Dendritic cell treated with granulocyte-macrophage colony-stimulating factor and Interleukin-4, amounts not matched to agents 40 ng/mL and 50 ng/mL, for 4 days (primary cell): ENCODE results near the gene KCTD11.

Experiments
- H3K27ac Mint-ChIP-seq: one replicate; pipeline ENCODE4 v1.8.0; 2022; ENCODE audit warnings: mild to moderate bottlenecking, mixed read lengths
- H3K27me3 Mint-ChIP-seq: one replicate; pipeline ENCODE4 v1.8.0; 2022; ENCODE audit warnings: mild to moderate bottlenecking, mixed read lengths
- H3K36me3 Mint-ChIP-seq: one replicate; pipeline ENCODE4 v1.8.0; 2022; ENCODE audit warnings: low read depth, mixed read lengths
- H3K4me1 Mint-ChIP-seq: one replicate; pipeline ENCODE4 v1.8.0; 2022; ENCODE audit warnings: low read depth, mixed read lengths
- H3K4me3 Mint-ChIP-seq: one replicate; pipeline ENCODE4 v1.8.0; 2022; ENCODE audit warnings: mild to moderate bottlenecking, moderate library complexity, mixed read lengths
- H3K9me3 Mint-ChIP-seq: one replicate; pipeline ENCODE4 v1.8.0; 2022; ENCODE audit warnings: mixed read lengths
- intact Hi-C: fragments of 100-400 bp; cut with micrococcal nuclease; formaldehyde crosslinking; loops from one replicate; pipeline ENCODE4 v1.15.0; 2022

The KCTD11 gene

DNA sequence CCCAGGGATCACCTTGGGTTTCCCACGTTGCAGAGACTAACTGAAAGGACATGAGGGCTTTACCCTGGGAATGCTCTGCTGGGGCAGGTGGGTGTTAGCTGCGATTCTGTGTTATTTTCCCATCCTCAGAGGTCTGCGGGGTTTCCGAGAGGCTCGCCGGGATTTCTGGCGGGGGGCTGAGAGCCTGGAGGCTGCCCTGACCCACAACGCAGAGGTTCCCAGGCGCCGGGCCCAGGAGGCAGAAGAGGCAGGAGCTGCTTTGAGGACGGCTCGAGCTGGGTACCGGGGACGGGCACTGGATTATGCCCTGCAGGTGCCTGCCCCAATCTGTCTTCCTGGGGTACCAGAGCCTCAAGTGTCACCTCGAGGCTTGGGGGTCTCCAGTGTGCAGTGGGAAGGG lies 8.7 kb upstream of the KCTD11 start:
- H3K27ac Mint-ChIP-seq = peak overlapping the region; percentile 19
- peaks cover 91% of the 10 kb centered on the region for H3K36me3 Mint-ChIP-seq
- no peaks in the 10 kb centered on the region for H3K9me3 Mint-ChIP-seq

DNA sequence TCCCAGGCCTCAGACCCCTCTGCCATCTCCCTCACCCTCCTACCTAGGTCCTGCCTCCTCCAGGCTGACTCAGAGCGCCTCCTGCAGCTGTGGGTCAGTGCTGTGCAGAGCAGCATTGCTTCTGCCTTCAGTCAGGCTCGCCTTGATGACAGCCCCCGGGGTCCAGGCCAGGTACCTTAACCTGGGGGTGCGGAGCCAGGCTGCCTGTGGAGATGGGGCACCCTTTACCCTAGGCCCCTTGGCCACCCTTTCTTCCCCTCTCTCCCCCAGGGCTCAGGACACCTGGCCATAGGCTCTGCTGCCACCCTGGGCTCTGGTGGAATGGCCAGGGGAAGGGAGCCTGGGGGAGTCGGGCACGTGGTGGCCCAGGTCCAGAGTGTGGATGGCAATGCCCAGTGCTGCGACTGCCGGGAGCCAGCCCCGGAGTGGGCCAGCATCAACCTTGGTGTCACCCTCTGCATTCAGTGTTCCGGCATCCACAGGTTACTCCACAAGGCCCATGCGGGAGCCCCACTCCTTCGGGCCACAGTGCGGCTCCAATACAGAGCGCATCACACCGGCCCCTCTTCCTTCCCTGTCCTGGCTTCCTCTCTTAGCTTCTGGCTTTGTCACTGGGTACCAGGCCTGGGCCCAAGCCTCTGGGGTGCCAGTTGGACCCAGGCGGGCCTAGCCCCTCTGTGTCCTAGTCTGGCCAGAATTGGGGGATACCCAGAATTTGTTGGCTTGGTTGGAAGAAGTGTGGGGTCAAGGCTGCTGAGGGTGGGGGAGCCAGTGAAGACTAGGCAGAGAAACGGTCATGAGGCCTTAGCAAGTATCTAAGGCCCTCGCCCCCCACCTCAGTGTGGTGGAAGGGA lies 5.0 kb upstream of the KCTD11 start:
- Mint-ChIP-seq H3K4me1 (peaks cover 49% of the 10 kb centered on the region), H3K4me3 (no peak overlapping the region), H3K27me3 (no peaks in the 10 kb centered on the region), H3K27ac (no peak overlapping the region), H3K9me3 (no peaks in the 10 kb centered on the region), H3K36me3 (peaks cover 78% of the 10 kb centered on the region)
- intact Hi-C loops = no loop called here

More for the DNA sequence above, 8.7 kb upstream of the KCTD11 start:
- Mint-ChIP-seq H3K27me3 (no peaks in the 10 kb centered on the region), H3K4me1 (peaks cover 26% of the 10 kb centered on the region), H3K4me3 (no peak overlapping the region)
- intact Hi-C loops = no loop called here

DNA sequence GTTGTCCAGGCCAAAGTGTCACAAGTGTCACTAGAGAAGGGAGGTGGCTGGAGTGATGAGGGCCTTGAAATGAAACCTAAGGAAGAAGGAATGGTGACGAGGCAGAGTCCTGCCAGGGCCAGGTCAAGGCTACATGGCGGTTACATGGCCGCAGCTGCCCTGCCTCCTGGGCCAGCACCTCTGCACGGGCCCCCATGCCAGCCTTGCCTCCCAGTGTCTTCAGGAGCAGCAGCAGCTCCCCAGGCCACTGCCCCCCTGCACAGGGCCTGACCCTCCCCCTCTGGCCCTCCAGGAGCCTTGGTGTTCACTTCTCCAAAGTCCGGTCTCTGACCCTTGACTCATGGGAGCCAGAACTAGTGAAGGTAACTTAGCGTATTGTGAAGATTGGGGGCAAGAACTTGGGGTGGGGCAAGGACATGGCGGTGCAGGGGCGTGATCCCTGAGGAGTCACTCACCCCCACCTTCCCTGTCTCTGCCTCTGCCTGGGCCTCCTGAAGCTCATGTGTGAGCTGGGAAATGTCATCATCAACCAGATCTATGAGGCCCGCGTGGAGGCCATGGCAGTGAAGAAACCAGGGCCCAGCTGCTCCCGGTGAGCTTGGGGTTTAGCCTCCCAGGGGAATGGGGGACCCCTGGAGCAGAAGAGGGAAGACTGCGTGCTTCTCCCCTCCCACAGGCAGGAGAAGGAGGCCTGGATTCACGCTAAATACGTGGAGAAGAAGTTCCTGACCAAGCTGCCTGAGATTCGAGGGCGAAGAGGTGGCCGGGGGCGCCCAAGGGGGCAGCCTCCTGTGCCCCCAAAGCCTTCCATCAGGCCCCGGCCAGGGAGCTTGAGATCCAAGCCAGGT lies 4.1 kb upstream of the KCTD11 start:
- Mint-ChIP-seq H3K4me3 (no peak overlapping the region), H3K27ac (no peak overlapping the region), H3K36me3 (peaks cover 78% of the 10 kb centered on the region), H3K4me1 (peaks cover 57% of the 10 kb centered on the region), H3K9me3 (no peaks in the 10 kb centered on the region), H3K27me3 (no peaks in the 10 kb centered on the region)
- intact Hi-C loops = loop anchor here (2.0 kb wide), 1 partner anchor 299 kb away; no protein-coding TSS in a partner anchor

DNA sequence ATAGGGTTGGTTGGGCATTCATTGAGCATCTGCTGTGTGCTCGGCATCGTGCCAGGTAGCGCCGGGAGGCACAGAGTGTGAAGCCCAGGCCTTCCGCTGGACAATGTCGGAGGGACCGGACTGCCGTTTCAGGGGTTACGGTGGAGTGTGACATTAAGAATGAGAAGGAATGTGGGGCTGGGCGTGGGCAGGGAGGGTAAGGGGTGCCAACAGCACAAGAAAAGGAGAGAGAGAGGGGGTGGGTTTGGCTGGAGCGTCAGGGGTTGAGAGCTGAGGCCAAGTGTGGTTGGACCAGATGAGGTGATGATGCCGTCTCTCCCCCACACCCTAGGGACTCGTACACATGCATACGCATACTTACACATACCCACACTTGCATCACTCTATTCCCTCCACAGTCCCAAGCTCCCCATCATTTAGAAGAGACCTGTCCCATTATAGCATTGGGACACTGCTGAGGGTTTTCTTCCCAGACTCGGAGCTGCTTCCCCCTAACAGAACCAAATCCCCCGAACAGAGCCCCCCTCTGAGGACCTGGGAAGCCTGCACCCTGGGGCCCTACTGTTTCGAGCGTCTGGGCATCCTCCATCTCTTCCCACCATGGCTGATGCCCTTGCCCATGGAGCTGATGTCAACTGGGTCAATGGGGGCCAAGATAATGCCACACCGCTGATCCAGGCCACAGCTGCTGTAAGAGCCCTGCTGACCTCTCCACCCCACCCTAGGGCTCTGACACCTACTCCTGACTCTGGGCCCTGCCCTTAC lies 3.3 kb upstream of the KCTD11 start:
- peaks cover 72% of the 10 kb centered on the region for H3K36me3 Mint-ChIP-seq
- intact Hi-C loops = loop anchor here (2.0 kb wide), 1 partner anchor 300 kb away; no protein-coding TSS in a partner anchor
- H3K4me1 Mint-ChIP-seq = peaks cover 58% of the 10 kb centered on the region
- H3K9me3 Mint-ChIP-seq = no peaks in the 10 kb centered on the region
- no peak overlapping the region for H3K4me3 Mint-ChIP-seq
- H3K27me3 Mint-ChIP-seq = no peaks in the 10 kb centered on the region
- H3K27ac Mint-ChIP-seq = no peak overlapping the region

DNA sequence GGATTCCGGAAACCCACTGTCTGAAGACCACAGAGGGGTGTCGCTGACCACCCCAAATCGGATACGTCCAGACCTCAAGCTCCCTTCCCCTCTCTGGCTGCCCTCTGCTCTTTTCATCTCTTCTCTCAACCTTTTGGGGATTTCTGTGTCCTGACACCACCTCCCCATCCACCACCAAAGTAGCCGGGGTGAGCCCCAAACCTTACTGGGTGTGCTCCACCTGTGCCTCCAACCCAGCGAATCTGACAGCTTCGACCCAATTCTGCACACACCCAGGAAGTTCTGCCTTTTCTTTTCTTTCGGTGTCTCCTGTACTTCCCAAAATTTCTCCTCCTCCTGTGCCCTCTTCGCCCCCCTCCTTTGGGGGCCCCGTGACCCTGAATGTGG lies 534 bp downstream of the KCTD11 start:
- Mint-ChIP-seq H3K9me3 (no peaks in the 10 kb centered on the region), H3K27me3 (peaks cover 12% of the 10 kb centered on the region), H3K4me1 (peaks cover 77% of the 10 kb centered on the region), H3K27ac (peak overlapping the region; percentile 84), H3K36me3 (peaks cover 37% of the 10 kb centered on the region), H3K4me3 (peak overlapping the region; percentile 97)
- intact Hi-C loops = loop anchor here (5.0 to 10.0 kb wide), 3 partner anchors 52 to 132 kb away; partner anchors contain the start of genes FGF11, NLGN2, POLR2A and SLC35G6

DNA sequence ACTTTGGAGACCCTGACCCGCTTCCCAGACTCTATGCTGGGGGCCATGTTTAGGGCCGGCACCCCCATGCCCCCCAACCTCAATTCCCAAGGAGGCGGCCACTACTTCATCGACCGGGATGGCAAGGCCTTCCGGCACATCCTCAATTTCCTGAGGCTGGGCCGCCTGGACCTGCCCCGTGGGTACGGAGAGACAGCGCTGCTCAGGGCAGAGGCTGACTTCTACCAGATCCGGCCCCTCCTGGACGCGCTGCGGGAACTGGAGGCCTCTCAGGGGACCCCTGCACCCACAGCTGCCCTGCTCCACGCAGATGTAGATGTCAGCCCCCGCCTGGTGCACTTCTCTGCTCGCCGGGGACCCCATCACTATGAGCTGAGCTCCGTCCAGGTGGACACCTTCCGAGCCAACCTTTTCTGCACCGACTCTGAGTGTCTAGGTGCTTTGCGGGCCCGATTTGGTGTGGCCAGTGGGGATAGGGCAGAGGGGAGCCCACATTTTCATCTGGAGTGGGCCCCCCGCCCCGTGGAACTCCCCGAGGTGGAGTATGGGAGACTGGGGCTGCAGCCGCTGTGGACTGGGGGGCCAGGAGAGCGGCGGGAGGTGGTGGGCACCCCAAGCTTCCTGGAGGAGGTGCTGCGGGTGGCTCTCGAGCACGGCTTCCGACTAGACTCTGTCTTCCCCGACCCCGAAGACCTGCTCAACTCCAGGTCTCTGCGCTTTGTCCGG lies 1.1 kb downstream of the KCTD11 start:
- Mint-ChIP-seq H3K36me3 (peaks cover 31% of the 10 kb centered on the region), H3K27me3 (peaks cover 12% of the 10 kb centered on the region), H3K4me3 (peak overlapping the region; percentile 97), H3K4me1 (peaks cover 71% of the 10 kb centered on the region), H3K9me3 (no peaks in the 10 kb centered on the region), H3K27ac (peak overlapping the region; percentile 84)
- intact Hi-C loops = loop anchor here (5.0 to 10.0 kb wide), 3 partner anchors 52 to 132 kb away; partner anchors contain the start of genes FGF11, NLGN2, POLR2A and SLC35G6

DNA sequence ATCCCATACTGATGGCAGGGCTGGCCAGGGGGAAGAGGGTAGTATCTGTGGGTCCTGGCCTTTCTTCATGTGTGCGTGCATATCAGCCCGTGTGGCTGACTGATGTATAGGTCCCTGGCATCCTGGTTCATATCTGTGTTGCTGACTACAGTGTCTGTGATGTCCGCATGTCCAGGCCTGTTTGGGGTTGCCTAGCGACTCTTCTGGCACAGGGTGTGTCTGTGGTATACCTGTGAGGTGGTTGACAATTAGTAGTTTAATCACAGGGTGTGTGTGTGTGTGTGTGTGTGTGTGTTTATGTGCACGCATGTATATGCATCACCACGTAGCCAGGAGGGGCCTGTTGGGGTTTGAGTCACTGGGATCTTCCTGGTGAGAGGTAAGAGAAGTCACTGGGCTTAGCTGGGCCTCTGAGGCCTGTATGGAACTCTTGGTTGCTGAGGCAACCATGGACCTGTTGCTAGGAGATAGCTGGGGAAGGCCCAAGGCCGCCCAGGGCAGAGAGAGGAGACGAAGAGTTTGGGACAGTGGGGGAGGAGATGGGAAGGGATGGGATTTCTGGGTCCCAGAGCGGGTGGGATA lies 2.4 kb downstream of the KCTD11 start:
- Mint-ChIP-seq H3K27ac (no peak overlapping the region), H3K4me3 (no peak overlapping the region), H3K27me3 (peaks cover 12% of the 10 kb centered on the region), H3K9me3 (no peaks in the 10 kb centered on the region), H3K36me3 (peaks cover 18% of the 10 kb centered on the region), H3K4me1 (peaks cover 60% of the 10 kb centered on the region)
- intact Hi-C loops = loop anchor here (5.0 to 10.0 kb wide), 3 partner anchors 50 to 130 kb away; partner anchors contain the start of genes FGF11, NLGN2, POLR2A and SLC35G6

DNA sequence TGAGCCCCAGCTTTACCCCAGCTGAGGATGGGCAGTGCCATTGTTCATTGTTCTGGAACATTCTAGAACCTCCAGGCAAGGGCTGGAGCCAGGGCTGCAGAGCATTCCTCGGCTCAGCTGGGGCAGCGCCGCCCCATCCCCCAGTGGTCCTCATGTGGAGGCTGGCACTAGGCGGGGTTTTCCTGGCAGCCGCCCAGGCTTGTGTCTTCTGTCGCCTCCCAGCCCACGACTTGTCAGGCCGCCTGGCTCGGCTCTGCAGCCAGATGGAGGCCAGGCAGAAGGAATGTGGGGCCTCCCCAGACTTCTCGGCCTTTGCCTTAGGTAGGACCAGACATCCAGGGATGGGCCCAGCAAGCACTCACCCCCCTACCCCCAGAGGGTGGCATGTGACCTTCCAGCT lies 3.1 kb downstream of the KCTD11 start, which contains the start of gene TMEM95:
Gene TMEM95, plus strand, starts transcription at position 104 of the 400 bp plus-strand sequence. Its CDS starts 49 bp downstream, at position 153.
- Mint-ChIP-seq H3K4me1 (peaks cover 54% of the 10 kb centered on the region), H3K9me3 (no peaks in the 10 kb centered on the region), H3K4me3 (no peak within 1 kb of the TSS), H3K36me3 (peaks cover 18% of the 10 kb centered on the region), H3K27ac (no peak within 1 kb of the TSS), H3K27me3 (peaks cover 12% of the 10 kb centered on the region)
- intact Hi-C loops = loop anchor here (1.0 to 10.0 kb wide), 3 partner anchors 50 to 206 kb away; partner anchors contain the start of genes NLGN2, POLR2A, SENP3 and SLC35G6

DNA sequence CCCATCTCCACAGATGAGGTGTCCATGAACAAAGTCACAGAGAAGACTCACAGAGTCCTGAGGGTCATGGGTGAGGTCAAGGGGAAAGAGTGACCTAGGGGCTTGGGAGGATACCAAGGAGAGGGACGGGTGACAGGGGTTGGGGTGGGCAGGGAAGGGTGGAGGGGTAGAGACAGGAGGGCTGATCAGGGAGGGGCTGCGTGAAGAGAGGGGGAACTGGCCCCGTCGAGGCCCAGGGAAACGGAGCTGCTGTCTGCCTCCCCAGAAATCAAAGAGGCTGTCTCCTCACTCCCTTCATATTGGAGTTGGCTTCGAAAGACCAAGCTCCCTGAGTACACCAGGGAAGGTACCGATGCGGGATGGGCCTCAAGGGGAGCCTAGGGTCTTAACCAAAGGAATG lies 3.6 kb downstream of the KCTD11 start:
- H3K27ac Mint-ChIP-seq = no peak overlapping the region
- no peak overlapping the region for H3K4me3 Mint-ChIP-seq

DNA sequence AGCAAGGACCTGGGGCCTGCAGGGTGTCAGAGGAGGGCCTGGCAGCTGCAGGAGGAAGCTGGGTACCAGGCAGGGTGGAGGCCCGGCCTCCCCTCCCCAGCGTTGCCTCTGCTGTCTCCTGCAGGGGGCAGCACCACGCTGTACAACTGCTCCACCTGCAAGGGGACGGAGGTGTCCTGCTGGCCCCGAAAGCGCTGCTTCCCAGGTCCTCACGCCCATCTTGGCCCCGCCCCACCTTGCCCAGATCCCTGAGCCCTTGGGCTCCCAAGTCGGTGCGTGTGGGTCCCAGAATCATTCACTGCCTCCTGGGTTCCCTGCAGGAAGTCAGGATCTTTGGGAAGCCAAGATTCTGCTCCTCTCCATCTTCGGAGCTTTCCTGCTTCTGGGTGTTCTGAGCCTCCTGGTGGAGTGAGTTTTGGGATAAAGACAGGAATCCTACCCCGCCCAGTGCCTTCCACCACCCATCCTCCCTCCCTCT lies 4.1 kb downstream of the KCTD11 start:
- Mint-ChIP-seq H3K9me3 (no peaks in the 10 kb centered on the region), H3K27me3 (peaks cover 12% of the 10 kb centered on the region), H3K27ac (no peak overlapping the region), H3K4me3 (no peak overlapping the region), H3K4me1 (peaks cover 44% of the 10 kb centered on the region), H3K36me3 (peaks cover 15% of the 10 kb centered on the region)
- intact Hi-C loops = loop anchor here (10.0 kb wide), 2 partner anchors 49 to 129 kb away; partner anchors contain the start of genes NLGN2, POLR2A, SLC35G6 and TMEM256

More for the DNA sequence above, 3.6 kb downstream of the KCTD11 start:
- intact Hi-C loops = loop anchor here (1.0 to 10.0 kb wide), 3 partner anchors 49 to 206 kb away; partner anchors contain the start of genes NLGN2, POLR2A, SENP3 and SLC35G6
- Mint-ChIP-seq H3K9me3 (no peaks in the 10 kb centered on the region), H3K27me3 (peaks cover 12% of the 10 kb centered on the region), H3K4me1 (peaks cover 49% of the 10 kb centered on the region), H3K36me3 (peaks cover 18% of the 10 kb centered on the region)

DNA sequence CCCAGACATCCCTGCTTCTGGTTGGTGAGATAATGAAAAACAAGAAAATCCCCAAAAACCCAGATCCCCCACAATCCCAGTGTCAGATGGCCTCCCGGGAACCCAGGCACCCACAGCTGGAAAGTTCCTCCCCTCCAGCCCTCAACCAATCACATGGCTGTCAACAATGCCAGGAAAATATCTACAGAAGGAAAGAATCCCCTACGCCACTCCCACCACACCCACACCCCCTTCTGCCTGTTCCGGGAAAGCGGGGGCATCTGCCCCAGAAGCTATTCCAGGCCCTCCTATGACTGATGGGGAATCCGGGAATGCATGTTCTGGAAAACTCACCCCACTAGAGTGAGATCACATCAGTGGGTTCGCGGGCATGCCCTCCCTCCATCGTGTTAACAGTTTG lies 4.8 kb downstream of the KCTD11 start:
- Mint-ChIP-seq H3K4me1 (peaks cover 40% of the 10 kb centered on the region), H3K36me3 (peaks cover 10% of the 10 kb centered on the region), H3K27ac (no peak overlapping the region), H3K9me3 (no peaks in the 10 kb centered on the region), H3K4me3 (no peak overlapping the region), H3K27me3 (peaks cover 12% of the 10 kb centered on the region)
- intact Hi-C loops = loop anchor here (10.0 kb wide), 2 partner anchors 48 to 128 kb away; partner anchors contain the start of genes NLGN2, POLR2A, SLC35G6 and TMEM256

DNA sequence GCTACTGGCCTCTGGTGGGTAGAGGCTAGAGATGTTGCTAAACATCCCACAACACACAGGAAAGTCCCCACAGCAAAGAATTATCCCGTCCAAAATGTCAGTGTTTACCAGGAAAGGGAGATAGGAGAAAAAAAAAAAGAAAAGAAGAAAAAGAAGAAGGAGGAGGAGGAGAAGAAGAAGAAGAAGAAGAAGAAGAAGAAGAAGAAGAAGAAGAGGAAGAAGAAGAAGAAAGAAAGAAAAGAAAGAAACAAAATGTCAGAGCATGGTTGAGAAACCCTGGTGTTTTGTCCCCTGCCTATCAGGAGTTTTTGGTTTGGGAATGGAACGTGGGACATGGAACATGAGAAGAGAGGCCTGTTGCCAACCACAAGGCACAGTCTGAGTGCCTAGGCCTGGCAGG lies 5.4 kb downstream of the KCTD11 start:
- no peak overlapping the region for H3K27ac Mint-ChIP-seq
- no peak overlapping the region for H3K4me3 Mint-ChIP-seq
- intact Hi-C loops = loop anchor here (10.0 kb wide), 2 partner anchors 47 to 127 kb away; partner anchors contain the start of genes NLGN2, POLR2A, SLC35G6 and TMEM256

More for the DNA sequence above, 5.4 kb downstream of the KCTD11 start:
- H3K27me3 Mint-ChIP-seq = peaks cover 12% of the 10 kb centered on the region
- H3K36me3 Mint-ChIP-seq = peaks cover 6% of the 10 kb centered on the region
- H3K4me1 Mint-ChIP-seq = peaks cover 36% of the 10 kb centered on the region
- H3K9me3 Mint-ChIP-seq = no peaks in the 10 kb centered on the region
